ENCODE measurements around the gene SOX15.
"Not testable (repeated sequence)": the region's sequence is repeated elsewhere in the genome, so short reads cannot be mapped to it uniquely, and the experiment has no call there.

Gene SOX15

GRCh38 chr17:7589891-7590691 is at the start of gene SOX15:
TSS of gene SOX15 (minus strand) at chr17:7590094. CDS start at chr17:7589676, 418 bp downstream.
- DNase-seq (ENCODE audit: low read depth) = no peak

- DNase-seq (ENCODE audit: low read depth) = no peak
These were observed 46.3 kb upstream of the SOX15 start for GRCh38 chr17:7636163-7636562.

- DNase-seq (ENCODE audit: low read depth) = no peak
These were observed 44.5 kb upstream of the SOX15 start for GRCh38 chr17:7634384-7634783.

DNA sequence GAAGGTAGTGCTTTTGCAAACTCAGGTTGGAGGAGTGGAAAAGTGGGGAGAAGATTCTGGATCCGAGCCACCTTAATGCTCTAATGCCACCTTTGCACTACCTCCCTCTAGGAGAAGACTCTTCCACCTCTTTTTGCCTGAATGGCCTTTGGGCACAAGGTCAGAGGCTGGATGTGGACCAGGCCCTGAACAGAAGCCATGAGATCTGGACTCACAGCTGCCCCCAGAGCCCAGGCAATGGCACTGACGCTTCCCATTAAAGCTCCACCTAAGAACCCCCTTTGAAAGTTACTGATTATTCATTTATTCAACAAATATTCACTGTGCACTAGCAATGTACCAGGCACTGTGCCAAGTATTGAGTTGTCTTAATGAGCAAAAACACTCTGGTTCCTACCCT is 43.2 kb upstream of the SOX15 start:
- no peak for DNase-seq (ENCODE audit: low read depth)

- DNase-seq (ENCODE audit: low read depth) = no peak
These were observed 42.6 kb upstream of the SOX15 start for GRCh38 chr17:7632492-7632894.

- DNase-seq (ENCODE audit: low read depth) = no peak
These were observed 41.8 kb upstream of the SOX15 start for GRCh38 chr17:7631398-7632380.

GRCh38 chr17:7629939-7630571 is 40.2 kb upstream of the SOX15 start, which contains the start of gene SHBG:
TSS of gene SHBG (plus strand) at chr17:7630135. CDS start at chr17:7630173, 38 bp downstream.
- no peak for DNase-seq (ENCODE audit: low read depth)

GRCh38 chr17:7627250-7628121 is 37.6 kb upstream of the SOX15 start, which contains the start of gene SAT2:
TSS of gene SAT2 (minus strand) at chr17:7627821. CDS start at chr17:7627635, 186 bp downstream.
- DNase-seq (ENCODE audit: low read depth) = peak; percentile 56

DNA sequence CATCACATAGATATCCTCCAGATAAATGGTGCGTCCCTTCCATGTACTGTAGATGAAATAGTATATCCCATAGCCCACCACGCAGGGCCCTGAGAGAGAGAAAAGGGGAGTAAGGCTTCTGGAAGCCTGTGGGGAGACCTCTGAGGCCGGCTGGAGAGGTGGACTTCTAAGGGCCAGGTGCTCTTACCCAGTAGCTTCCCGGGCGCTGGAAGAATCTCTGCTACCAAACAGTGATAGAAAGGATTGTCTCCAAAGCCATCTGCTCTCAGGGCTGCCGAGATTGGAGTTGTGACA is 37.0 kb upstream of the SOX15 start:
- DNase-seq (ENCODE audit: low read depth) = no peak

- DNase-seq (ENCODE audit: low read depth) = no peak
These were observed 36.4 kb upstream of the SOX15 start for GRCh38 chr17:7626307-7626706.

DNA sequence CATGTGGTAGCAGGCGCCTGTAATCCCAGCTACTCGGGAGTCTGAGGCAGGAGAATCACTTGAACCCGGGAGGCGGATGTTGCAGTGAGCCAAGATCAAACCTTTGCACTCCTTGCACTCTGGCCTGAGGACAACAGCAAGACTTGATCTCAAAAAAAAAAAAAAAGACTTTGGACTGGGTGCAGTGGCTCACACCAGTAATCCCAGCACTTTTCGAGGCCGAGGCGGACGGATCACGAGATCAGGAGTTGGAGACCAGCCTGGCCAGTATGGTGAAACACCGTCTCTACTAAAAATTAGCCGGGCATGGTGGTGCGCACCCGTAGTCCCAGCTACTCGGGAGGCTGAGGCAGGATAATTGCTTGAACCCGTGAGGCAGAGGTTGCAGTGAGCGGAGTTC is 35.9 kb upstream of the SOX15 start:
- DNase-seq (ENCODE audit: low read depth) = not testable (repeated sequence)

GRCh38 chr17:7623661-7624060 is 33.8 kb upstream of the SOX15 start:
- DNase-seq (ENCODE audit: low read depth) = no peak

GRCh38 chr17:7620835-7621234 is 30.9 kb upstream of the SOX15 start:
- DNase-seq (ENCODE audit: low read depth) = no peak

GRCh38 chr17:7618608-7619007 is 28.7 kb upstream of the SOX15 start:
- DNase-seq (ENCODE audit: low read depth) = no peak

GRCh38 chr17:7615265-7615747 is 25.4 kb upstream of the SOX15 start:
- no peak for DNase-seq (ENCODE audit: low read depth)

DNA sequence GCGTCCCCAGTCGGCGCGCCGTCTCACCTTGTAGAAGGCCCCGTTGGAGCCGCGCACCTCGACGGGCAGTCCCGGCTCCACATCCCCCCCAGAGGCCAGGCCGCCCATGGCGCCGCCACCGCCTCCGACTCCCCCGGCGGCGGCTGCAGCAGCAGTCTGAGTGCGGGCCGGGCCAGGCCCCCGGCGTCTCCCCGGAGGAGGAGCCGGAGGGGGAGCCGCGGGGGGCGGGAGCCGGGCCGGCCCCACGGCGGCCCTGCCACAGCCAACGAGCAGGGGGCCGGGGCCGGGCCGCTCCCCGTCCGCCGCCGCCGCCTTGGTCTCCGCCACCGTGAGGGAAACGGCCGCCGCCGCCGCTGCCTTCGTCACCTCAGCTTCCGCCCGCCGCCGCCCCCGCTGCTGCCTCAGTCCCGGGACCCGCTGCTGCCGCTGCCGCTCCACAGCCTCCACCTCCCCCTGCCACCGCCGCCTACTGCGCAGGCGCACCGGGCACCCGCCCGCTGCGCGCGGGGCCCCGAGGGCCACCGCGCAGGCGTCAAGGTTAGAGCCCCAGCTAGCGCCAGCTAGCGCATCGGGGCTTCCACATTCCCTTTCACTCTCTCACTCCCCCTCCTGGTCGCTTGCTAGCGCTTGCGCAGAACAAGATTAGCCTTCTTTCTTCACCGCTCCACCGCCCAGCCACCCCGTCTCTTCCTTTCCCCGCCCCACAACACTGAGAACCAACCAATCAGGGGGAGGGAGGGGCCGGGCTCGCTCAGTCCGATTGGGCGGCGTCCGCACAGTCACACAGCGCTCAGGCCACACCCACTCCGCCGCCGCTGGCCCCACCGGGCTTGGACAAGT is 24.8 kb upstream of the SOX15 start, which contains the start of gene FXR2:
Gene FXR2, minus strand, starts transcription at position 473 of the 840 bp plus-strand sequence. Its CDS starts 365 bp downstream, at position 108.
- peak; percentile 95 for DNase-seq (ENCODE audit: low read depth)

GRCh38 chr17:7613769-7614424 is 24.0 kb upstream of the SOX15 start:
- DNase-seq (ENCODE audit: low read depth) = no peak

DNA sequence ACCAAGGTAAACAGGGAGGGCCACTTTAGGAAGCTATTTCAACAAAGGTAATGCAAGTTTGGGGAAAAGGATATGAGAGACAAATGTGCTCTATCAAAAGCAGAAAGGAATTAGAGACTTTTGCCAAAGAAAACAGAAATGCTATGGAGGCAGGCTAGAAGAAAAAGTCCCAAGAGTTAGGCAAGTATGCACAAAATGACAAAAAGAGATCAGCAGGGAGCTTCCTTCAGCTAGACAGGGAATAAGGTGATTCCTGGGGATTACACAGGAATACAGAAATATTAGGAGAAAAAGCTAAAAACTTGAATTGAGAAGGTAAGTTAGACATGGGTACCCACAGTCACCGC is 22.4 kb upstream of the SOX15 start:
- DNase-seq (ENCODE audit: low read depth) = no peak

- DNase-seq (ENCODE audit: low read depth) = no peak
These were observed 21.9 kb upstream of the SOX15 start for GRCh38 chr17:7611635-7612293.
